Urothelium cell line (cell line): ENCODE data around the gene DNAJA3.
"Not testable (repeated sequence)": the region's sequence is repeated elsewhere in the genome, so short reads cannot be mapped to it uniquely, and the experiment has no call there.

Experiments
- DNase-seq: peaks from one replicate; pipeline ENCODE4 v3.0.0; 2011; ENCODE audit warnings: low spot score, mixed read lengths
- FAIRE-seq: peaks from 2 replicates; lab custom pipeline; 2011; peaks lifted over from hg19 to GRCh38; lab: Jason Lieb, UNC

DNAJA3 gene

DNA sequence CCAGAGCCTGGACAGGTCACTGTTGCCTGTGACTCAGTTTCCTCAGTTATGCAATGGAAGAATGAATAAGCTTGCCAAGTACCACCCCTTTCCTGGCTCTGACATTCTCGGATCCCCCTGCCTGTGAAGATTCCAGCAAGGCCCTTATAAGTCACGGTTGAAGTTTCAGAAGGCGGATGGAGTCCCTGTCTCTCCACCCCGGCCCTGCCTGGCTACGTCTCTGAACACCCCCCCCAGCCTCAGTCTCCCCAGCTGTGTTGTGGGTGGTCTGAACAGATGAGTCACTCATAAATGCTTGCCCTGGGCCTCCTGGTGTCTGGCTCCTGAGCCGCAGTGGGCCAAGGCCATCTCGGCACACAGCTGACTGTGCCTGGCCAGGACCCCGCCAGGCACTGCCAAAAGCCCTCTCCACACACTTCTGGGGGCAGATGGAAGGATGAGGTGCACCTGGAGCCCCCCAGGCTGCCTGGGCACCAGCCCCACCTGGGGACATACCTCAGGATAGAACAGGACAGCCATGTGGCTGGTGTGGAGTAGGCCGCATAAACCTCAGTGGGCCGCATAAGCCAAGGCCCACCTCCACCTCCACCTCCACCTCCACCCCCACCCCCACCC is 38.6 kb upstream of the DNAJA3 start:
- no peak for FAIRE-seq
- DNase-seq: no peak

DNA sequence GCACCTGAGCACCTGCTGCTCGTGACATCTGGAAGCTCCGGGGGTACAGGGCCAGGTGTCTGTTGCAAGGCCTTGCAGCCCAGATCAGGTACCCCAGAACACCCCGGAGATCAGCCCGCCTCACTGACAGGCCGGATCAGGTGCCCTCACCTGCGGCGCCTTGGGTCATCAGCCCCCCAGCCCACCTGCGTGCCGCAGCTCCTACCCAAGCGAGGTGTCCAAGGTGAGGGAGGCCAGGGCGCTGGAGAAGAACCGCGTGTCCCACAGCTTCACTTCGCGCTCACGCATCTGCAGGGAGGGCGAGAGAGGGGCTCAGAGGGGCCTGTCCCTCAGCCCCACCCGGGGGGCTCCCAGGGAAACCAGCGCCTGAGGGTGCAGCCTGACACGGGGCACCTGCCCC is 37.9 kb upstream of the DNAJA3 start:
- FAIRE-seq: no peak
- DNase-seq: no peak

DNA sequence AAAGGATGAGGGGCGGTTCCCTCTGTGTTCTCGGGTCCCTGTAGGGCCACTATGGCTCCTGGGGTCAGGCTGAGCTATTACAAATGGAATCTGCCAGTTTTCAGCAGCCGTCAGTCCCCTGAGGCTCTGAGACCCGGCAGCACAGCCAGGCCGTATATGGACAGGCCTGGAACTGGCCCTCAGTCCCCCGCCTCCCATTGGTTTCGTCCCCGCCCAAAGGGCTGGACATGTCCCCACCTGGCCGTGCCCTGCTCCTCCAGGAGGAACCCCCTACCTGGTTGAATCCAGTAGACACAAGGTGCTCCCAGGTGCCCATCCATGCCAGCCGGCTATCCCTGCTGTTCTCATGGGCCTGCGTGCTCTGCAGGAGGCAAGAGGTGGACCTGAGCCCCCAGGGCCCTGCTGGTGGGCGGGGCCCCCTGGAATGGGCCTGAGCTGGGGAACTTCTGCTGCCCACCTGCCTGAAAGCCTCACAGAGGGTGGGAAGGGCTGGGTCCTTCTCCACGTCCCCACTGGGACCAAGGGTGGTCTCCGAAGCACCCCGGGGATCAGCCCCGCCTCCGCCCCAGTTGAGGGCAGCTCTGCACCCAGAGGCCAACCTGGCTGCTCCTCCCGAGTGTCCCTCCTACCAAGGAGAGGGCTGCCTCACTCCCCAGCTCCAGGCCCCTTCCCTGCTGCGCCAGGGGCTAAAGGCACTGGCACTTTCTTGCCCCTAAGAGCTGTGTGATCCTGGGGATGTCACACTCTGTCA is 37.2 kb upstream of the DNAJA3 start:
- DNase-seq (no peak), FAIRE-seq (no peak)

DNA sequence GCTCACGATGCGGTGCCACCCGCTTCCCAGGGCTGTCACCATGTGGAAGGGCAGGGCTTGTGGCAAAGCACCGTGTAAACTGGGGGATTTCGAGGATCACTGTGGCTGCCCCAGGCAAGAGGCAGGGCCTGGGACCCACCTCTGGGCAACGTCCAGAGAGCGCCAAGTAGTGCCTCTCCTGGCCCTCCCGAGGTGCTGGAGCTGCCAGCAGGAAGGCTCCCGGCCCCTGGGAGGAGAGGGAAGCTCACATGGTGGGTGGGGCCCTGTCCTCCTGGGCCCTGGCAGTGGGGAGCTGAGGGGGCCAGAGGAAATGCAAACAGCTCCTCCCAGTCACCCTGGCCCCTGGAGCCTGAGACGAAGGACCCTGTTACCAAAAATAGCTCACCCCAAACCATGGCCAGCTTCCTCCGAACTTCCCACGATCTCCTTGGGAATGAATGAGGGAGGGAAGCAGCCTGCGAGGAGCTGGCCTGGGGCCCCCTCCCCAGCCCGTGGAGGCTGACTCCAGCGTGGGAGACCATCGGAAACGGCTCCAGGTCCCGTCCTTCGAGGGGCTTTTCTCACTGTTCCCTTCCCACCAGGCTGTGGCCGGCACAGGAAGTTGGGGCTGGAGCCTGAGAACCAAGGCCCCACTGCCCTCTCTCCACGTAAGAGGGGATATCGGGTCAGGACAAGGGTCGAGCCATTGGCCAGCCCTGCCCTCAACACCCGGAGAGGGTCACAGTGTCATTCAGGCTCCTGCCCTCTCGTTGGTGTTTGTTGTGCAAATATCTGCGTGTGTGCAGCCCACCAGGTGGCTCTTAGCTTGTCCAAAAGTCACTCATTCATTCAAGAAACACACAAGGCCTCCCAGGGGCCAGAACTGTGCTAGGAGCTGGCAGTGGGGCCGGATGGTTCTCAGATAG is 36.4 kb upstream of the DNAJA3 start:
- DNase-seq (no peak), FAIRE-seq (no peak)

DNA sequence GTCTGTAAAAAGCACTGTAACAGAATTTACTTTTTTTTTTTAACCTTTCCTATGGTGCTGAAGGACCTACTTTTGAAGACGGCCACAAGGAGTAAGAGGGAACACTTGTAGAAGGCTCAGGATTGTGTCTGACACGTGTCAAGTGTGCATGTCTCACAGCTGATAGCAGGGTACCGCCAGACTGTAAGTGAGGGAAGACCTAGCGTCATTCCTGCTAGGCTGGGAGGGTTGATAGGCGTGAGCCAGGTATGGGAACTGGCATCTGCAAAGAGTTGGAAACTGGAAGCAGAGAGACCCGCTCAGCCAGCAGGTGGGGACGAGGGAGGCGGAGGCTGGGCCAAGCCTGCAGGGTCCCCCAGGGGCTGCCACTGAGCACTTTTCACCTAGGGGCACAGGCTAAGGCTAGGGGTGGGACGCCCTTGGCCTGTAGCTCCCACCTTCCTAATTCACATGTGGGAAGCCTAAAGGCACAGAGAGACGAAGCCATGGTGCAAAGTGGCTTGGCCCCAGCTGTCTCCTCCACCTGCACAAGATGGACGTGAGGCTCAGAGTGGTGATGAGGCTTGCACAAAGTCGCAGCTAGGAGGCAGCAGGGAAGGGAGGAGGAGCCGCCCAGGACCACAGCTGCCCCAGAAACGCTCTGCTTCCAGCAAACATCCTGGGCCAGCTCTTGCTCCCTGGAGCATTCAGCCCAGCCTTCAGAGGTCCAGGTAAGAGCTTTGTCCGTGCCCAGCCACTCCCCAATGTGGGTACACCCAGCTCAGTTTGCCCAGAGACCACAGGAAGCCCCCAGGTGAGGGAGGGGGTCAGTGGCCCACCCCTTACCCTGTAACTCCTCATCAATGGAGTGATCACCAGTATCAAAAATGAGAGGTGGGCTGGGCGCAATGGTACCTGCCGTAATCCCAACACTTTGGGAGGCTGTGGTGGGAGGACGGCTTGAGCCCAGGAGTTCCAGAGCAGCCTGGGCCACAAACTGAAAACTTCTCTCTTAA is 35.1 kb upstream of the DNAJA3 start:
- no peak for DNase-seq
- FAIRE-seq: no peak

DNA sequence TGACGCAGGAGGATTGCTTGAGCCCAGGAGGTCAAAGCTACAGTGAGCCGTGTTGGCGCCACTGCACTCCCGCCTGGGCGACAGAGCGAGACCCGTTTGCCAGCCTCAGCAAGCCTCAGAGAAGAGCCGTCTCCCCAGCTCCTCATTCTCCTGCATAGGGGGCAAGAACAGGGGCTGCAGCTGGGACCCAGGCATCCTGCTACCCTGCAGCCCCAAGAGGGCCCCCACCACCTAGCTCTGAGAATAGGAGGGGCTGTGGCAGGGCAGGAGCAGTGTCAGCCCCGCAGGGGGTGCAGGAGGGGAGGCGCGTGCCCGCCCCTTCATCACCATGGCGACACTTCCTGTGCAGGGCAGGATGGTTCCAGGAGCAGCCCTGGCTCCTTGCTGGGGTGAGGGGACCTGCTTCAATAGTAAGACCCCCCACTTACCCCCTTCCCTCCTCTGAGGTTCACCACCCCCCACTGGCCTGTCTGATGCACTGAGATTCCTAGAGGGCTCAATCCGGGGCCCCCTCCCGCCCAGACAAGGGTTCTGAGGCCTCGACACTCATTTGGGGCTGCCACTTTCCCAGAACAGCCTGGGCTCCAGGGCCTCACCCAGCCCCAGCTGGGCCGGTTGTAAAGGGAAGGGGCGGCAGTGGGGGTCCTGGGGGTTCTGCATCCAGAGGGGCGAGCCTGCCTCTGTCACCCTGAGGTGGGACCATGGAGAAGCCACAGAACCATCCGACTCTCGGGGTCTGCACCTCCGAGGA is 33.9 kb upstream of the DNAJA3 start:
- peak; percentile 50 for DNase-seq

DNA sequence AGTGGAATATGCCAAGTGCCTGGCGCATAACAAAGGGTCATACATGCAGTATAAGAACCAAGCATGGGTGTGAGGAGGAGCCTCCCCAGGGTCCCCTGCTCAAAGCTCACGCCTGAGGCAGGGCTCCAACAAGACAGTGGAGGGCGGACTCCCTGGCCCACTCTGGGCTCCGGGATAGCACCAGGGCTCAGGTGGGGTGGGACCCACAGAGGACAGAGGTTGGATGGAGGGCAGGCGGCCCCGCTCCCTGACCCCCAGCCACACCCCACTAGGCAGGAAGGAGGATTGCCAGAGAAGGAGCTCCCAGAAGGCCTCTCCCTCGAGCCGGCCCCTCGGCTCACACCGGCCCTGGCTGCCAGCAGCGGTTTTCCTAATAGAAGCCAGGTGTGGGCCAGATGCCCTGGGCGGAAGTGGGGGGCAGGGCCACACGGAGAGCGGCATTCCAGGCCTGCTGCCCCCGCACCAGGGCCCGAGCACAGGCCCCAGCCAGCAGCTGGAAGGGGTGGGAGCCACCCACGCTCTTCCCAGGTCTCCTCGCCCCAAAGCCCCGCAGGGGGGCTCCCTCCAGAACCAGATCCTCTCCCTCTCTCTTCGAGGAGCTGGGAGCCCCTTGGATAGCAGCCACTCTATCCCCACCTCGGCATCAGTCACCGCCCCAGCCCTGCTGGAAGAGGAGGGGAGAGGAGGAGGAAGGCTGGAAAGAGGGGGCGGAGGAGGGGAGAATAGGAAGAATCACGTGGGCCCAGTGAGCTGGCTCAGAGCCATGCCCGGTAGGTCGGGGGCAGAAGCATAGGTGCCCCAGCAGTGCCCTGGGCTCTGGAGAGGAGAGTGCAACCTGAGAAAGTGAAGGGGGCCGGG is 33.1 kb upstream of the DNAJA3 start:
- FAIRE-seq (no peak), DNase-seq (peak; percentile 92)

More for the DNA sequence above, 33.9 kb upstream of the DNAJA3 start:
- no peak for FAIRE-seq

DNA sequence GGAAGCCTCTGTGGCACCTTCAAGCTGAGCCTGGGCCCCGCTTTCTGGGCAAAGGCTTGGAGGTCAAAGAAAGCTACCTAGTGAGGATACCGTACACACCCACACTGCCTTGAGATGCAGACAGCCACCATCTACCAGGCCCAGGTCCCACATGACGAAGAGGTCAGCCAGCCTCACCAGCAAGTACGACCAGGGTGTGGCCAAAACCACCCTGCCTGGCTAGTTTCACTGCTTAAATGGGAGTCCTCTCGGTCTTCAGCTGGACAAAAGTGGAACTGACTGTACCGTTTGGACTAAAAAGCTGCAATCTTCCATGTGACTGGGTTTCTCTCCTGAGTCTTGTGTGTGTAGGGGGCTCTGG is 32.4 kb upstream of the DNAJA3 start:
- no peak for DNase-seq
- FAIRE-seq: peak; percentile 74

DNA sequence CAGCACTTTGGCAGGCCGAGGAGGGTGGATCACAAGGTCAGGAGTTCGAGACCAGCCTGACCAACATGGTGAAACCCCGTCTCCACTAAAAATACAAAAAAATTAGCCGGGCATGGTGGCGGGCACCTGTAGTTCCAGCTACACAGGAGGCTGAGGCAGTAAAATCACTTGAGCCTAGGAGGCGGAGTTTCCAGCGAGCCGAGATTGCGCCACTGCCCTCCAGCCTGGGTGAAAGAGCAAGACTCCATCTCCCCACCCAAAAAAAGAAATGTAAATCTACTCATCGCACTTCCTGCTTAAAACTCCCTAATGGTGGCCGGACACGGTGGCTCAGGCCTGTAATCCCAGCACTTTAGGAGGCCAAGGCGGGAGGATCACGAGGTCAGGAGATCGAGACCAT is 31.8 kb upstream of the DNAJA3 start:
- not testable (repeated sequence) for DNase-seq, FAIRE-seq

DNA sequence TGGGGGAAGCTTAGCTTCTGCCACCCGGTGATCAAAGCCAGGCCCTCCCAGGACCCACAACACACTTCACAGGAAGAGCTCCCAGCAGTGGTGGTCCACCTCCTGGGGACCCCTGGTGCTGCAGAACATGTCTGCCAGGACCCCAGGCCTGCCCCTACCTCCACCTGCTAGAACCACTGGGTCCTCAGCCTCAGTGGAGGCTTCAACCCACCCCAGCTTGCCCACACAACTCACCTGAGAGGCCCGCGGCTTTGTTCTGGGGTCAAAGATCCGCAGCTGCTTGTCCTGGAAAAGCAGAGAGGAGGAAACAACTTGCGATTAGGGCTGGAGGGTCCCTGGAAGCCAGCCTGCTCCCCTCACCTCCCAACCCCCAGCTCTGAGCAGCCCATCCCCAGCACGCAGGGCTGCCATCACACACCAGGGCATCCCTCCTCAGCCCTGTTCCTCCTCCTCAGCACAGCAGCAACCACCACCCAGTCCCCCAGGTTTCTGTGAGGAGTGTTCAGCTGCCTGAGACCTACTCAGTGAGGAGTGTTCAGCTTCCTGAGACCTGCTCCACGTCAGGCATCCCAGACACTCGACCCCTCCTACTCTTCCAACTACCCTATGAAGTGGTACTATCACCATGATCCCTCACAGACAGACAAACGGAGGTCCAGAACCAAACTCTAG is 30.5 kb upstream of the DNAJA3 start:
- no peak for FAIRE-seq

DNA sequence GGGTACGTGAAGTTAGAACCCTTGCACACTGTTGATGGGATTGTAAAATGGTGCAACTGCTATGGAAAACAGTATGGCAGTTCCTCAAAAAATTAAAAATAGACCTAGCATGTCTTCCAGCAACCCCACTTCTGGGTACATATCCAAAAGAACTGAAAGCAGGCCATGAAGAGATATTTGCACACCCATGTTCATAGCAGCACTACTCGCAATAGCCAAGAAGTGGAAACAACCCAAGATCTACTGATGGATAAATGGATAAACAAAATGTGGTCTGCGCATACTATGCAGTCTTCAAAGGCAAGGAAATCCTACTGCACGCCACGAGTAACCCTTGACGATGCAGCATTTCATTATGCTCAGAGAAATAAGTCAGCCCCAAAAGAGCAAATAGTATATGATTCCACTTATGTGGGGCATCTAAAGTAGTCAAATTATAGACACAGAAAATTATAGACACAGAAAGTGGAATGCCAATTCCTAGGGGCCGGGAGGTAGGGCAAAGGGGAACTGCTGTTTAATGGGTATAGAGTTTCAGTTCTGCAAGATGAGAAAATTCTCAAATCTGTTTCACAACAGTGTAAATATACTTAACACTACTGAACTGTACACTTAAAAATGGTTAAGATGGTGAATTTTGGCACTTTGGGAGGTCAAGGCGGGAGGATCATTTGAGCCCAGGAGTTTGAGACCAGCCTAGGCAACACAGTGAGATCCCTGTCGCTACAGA is 26.5 kb upstream of the DNAJA3 start:
- FAIRE-seq (no peak), DNase-seq (no peak)

More for the DNA sequence above, 30.5 kb upstream of the DNAJA3 start:
- DNase-seq: no peak

DNA sequence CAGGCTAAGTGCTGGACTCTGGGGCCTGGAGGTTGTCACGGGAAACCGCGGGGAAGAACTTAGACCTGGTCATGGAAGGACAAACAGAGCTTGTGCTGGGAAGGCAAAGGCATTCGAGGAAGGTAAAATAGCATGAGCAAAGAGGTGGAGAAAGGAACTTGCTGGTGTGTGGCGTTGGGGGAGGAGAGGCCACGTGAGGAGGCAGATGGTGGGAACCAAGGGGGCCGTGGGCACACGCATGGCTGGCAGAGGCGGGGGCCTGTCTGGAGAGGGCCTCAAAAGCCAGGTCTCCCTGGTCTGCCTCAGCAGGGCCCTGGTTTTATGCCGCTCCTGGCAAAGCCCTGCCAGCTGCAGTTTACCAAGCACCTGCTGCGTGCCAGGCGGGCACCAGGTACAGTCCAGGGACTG is 24.6 kb upstream of the DNAJA3 start:
- DNase-seq (no peak), FAIRE-seq (no peak)

DNA sequence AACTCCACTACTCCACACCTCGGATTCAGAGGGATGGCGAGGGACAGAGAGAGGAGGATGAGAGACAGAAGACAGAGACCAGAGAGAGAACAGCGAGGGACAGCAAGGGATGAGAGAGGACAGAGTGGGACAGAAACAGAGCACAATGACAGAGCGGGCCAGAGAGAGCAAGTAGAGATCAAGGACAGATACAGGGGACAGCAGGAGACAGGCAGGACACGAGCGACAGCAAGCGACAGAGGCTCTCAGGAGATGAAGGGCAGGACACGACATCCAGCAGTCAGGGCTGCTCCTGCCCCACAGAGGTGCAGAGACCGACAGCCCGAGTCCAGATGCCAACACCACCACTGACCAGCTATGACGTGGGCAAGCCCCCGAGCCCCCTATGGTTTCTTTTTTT is 24.2 kb upstream of the DNAJA3 start:
- DNase-seq: no peak
- FAIRE-seq: no peak

DNA sequence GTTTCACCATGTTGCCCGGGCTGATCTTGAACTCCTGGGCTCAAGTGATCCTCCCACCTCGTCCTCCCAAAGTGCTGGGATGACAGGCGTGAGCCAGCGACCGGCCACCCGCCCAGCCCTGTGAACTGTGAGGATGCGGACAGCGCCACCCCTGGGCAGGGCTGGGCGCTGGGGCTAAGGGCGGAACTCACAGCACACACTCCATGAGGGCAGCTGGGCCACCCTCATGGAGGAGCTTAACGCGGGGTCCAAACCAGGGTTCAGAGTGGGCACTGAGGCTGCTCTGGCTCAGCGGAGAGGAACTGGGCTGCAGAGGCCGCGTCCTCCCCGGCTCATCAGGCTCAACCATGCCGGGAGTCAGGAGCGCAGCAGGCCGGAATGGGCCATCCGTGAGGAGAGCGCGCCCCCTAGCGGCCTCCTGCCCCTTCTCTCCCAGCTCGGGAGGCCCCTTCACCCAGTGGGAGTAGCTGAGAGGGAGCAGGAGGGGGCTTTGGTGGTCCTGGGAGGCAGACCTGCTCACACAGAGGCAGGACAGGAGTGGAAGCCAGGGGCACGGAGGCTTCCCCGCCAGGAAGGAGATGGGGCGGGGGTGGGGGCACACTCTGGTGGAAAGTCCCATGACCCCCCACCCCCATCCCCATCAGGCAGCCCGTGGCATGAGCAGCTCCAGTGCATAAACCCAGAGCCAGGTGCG is 23.1 kb upstream of the DNAJA3 start:
- FAIRE-seq: peak; percentile 77
- peak; percentile 90 for DNase-seq

DNA sequence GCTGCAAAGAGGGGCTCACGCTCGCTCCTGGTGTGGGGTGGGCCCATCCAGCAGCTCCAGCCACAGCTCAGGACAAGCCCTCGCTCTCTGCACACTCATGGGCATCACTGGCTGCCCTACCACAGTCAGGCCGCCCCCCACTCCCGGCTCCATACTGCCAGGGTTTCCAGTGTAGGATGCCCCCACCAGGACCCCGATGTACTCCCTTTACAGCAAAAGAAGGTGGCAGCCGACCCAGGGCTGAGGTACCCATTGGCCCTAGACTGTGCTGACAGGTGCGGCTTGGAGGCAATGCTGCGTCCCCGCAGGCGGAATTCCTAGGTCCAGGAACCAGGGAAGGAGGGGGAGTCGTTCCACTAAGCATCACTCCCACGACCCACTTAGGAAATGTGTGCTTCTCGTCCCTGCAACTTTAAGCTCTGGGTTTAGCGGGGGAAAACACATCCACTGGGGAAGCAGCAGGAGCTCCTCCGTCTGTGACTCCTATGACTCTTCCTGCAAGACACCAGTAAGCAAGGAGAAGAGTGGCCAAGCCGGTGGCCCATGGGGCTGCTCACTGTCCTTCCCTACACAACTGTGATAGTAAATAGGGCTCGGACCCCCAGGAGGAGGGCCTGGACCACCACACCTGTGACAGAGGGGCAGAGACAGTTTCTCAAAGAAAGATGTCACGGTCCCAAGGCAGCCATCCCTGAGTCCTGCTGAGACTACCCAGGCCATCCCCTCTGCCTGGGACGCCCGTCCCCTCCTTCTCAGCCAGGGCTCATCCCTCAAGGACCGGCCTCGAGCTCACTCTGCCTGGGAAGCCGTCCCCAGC is 22.3 kb upstream of the DNAJA3 start:
- DNase-seq (no peak), FAIRE-seq (no peak)
